ENCODE results near the gene AZGP1. TPM values are rescaled to one million over a fixed set of nuclear protein-coding genes. Genes with fewer than 3 reads are reported as not detected.

The AZGP1 gene
- total and polyA plus RNA-seq, 2 of the 13 experiments (the other 11 are each of a cell fraction or from before 2014, with no cell fraction given) = 93.8 to 229 TPM

- TF ChIP-seq, protein P1, sequence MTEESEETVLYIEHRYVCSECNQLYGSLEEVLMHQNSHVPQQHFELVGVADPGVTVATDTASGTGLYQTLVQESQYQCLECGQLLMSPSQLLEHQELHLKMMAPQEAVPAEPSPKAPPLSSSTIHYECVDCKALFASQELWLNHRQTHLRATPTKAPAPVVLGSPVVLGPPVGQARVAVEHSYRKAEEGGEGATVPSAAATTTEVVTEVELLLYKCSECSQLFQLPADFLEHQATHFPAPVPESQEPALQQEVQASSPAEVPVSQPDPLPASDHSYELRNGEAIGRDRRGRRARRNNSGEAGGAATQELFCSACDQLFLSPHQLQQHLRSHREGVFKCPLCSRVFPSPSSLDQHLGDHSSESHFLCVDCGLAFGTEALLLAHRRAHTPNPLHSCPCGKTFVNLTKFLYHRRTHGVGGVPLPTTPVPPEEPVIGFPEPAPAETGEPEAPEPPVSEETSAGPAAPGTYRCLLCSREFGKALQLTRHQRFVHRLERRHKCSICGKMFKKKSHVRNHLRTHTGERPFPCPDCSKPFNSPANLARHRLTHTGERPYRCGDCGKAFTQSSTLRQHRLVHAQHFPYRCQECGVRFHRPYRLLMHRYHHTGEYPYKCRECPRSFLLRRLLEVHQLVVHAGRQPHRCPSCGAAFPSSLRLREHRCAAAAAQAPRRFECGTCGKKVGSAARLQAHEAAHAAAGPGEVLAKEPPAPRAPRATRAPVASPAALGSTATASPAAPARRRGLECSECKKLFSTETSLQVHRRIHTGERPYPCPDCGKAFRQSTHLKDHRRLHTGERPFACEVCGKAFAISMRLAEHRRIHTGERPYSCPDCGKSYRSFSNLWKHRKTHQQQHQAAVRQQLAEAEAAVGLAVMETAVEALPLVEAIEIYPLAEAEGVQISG (CRISPR knock-in tag; IDR thresholded peaks at IDR 0.05) = peak; percentile 100
- no peak; the same call in 1 of the 2 replicates for TF ChIP-seq NAIF1 (CRISPR knock-in tag; IDR thresholded peaks at IDR 0.05; ENCODE audit: borderline replicate concordance)
- TF ChIP-seq RFX1 (IDR thresholded peaks at IDR 0.05) = no peak
- TF ChIP-seq ZNF34 (CRISPR knock-in tag; IDR thresholded peaks at IDR 0.05; ENCODE audit: borderline replicate concordance) = peak; percentile 80; the same call in 1 of the 2 replicates
- no peak for TF ChIP-seq SMARCE1 (IDR thresholded peaks at IDR 0.05; ENCODE audit: borderline replicate concordance)
- TF ChIP-seq CHD4 (IDR thresholded peaks at IDR 0.05; ENCODE audit: borderline replicate concordance, low read length) = no peak
- peak; percentile 62; the same call in 1 of the 2 replicates for TF ChIP-seq CBX5 (CRISPR knock-in tag; IDR thresholded peaks at IDR 0.05; ENCODE audit: borderline replicate concordance)
- TF ChIP-seq, protein P2, sequence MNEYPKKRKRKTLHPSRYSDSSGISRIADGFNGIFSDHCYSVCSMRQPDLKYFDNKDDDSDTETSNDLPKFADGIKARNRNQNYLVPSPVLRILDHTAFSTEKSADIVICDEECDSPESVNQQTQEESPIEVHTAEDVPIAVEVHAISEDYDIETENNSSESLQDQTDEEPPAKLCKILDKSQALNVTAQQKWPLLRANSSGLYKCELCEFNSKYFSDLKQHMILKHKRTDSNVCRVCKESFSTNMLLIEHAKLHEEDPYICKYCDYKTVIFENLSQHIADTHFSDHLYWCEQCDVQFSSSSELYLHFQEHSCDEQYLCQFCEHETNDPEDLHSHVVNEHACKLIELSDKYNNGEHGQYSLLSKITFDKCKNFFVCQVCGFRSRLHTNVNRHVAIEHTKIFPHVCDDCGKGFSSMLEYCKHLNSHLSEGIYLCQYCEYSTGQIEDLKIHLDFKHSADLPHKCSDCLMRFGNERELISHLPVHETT (CRISPR knock-in tag; conservative IDR thresholded peaks at IDR 0.05) = peak; percentile 86
- 0 out of 2 replicates have a peak, but pooled peaks have one; percentile 75 for TF ChIP-seq NR0B2 (CRISPR knock-in tag; IDR thresholded peaks at IDR 0.05)
- peak; percentile 85; the same call in 1 of the 2 replicates for TF ChIP-seq ZNF44 (CRISPR knock-in tag; IDR thresholded peaks at IDR 0.05)
- no peak; the same call in 1 of the 2 replicates for TF ChIP-seq RERE (CRISPR knock-in tag; IDR thresholded peaks at IDR 0.05; ENCODE audit: low read depth)
- TF ChIP-seq PRMT3 (CRISPR knock-in tag; IDR thresholded peaks at IDR 0.05; ENCODE audit: borderline replicate concordance, low read depth) = no peak
- TF ChIP-seq ZBTB26 (CRISPR knock-in tag; IDR thresholded peaks at IDR 0.05; ENCODE audit: borderline replicate concordance) = peak; percentile 77; the same call in 1 of the 2 replicates
- no peak for TF ChIP-seq ZNF562 (CRISPR knock-in tag; IDR thresholded peaks at IDR 0.05; ENCODE audit: borderline replicate concordance)
- peak; percentile 79; the same call in 1 of the 2 replicates for TF ChIP-seq ZNF552 (CRISPR knock-in tag; IDR thresholded peaks at IDR 0.05; ENCODE audit: borderline replicate concordance)
- TF ChIP-seq SP5 (CRISPR knock-in tag; IDR thresholded peaks at IDR 0.05; ENCODE audit: borderline replicate concordance, low read depth) = peak; percentile 51; the same call in 1 of the 2 replicates
- peak; percentile 82 for TF ChIP-seq ZNF768 (CRISPR knock-in tag; IDR thresholded peaks at IDR 0.05)
- TF ChIP-seq, protein P3, sequence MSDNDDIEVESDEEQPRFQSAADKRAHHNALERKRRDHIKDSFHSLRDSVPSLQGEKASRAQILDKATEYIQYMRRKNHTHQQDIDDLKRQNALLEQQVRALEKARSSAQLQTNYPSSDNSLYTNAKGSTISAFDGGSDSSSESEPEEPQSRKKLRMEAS (IDR thresholded peaks at IDR 0.05) = peak; percentile 96
These were observed 21.8 kb upstream of the AZGP1 start (continued) for GRCh38 chr7:99997545-99998137.

Measured in HepG2 (cell line).